GM18502 (cell line): ENCODE measurements around the gene COL5A1.

ENCODE experiments used
- ATAC-seq: cut with Tn5 transposase; IDR thresholded peaks from one replicate; pipeline ENCODE4 v1.9.1; 2021; ENCODE audit warnings: mild to moderate bottlenecking; ENCODE audit not compliant: unreplicated experiment, poor library complexity

The COL5A1 gene

GRCh38 chr9:134735441-134736175 lies 94.0 kb downstream of the COL5A1 start:
- ATAC-seq, result no peak

- no peak for ATAC-seq
Observed at GRCh38 chr9:134736791-134737497, 95.3 kb downstream of the COL5A1 start.

- no peak for ATAC-seq
Observed at GRCh38 chr9:134737842-134738580, 96.4 kb downstream of the COL5A1 start.

- no peak for ATAC-seq
Observed at GRCh38 chr9:134738869-134739659, 97.5 kb downstream of the COL5A1 start.

- no peak for ATAC-seq
Observed at GRCh38 chr9:134739660-134739968, 98.0 kb downstream of the COL5A1 start.

GRCh38 chr9:134740071-134740470 lies 98.5 kb downstream of the COL5A1 start:
- ATAC-seq, result no peak

GRCh38 chr9:134741846-134742245 lies 100.2 kb downstream of the COL5A1 start:
- no peak for ATAC-seq

GRCh38 chr9:134742822-134743535 lies 101.4 kb downstream of the COL5A1 start:
- ATAC-seq, result no peak

GRCh38 chr9:134743853-134744252 lies 102.2 kb downstream of the COL5A1 start:
- no peak for ATAC-seq

GRCh38 chr9:134744385-134745295 lies 103.0 kb downstream of the COL5A1 start:
- no peak for ATAC-seq

GRCh38 chr9:134747951-134748489 lies 106.4 kb downstream of the COL5A1 start:
- no peak for ATAC-seq

GRCh38 chr9:134748591-134748990 lies 107.0 kb downstream of the COL5A1 start:
- ATAC-seq, result no peak

- ATAC-seq, result no peak
Observed at GRCh38 chr9:134750450-134751155, 109.0 kb downstream of the COL5A1 start.

- ATAC-seq, result no peak
Observed at GRCh38 chr9:134751622-134752021, 110.0 kb downstream of the COL5A1 start.

- ATAC-seq, result no peak
Observed at GRCh38 chr9:134752471-134753168, 111.0 kb downstream of the COL5A1 start.

- ATAC-seq, result no peak
Observed at GRCh38 chr9:134753191-134753590, 111.6 kb downstream of the COL5A1 start.

- ATAC-seq, result no peak
Observed at GRCh38 chr9:134755221-134755907, 113.8 kb downstream of the COL5A1 start.
